ENCODE measurements around the gene MRGPRF.
"Not testable (repeated sequence)": the region's sequence is repeated elsewhere in the genome, so short reads cannot be mapped to it uniquely, and the experiment has no call there.

The MRGPRF gene

DNA sequence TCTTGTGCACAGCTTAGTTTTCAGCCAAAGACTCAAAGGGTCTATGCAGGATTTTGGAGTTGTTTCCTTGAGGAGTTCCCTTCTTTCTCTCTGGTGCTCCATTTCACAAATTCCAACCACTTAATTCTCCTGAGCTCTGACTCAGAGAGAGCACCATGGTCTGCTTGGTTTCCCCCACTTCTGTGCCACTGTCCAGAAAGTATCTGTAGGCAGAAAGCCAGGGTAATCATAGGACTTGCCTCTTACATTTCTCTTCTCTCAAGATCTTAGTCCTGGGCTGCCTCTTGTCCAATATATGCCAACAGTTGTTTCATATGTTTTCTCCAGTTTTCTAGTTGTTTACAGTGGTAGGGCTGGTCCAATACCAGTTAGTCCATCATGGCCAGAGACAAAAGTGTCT is 25.8 kb downstream of the MRGPRF start:
- DNase-seq (ENCODE audit: low spot score): no peak

GRCh38 chr11:68983801-68984200 is 29.2 kb downstream of the MRGPRF start:
- no peak for DNase-seq (ENCODE audit: low spot score)

DNA sequence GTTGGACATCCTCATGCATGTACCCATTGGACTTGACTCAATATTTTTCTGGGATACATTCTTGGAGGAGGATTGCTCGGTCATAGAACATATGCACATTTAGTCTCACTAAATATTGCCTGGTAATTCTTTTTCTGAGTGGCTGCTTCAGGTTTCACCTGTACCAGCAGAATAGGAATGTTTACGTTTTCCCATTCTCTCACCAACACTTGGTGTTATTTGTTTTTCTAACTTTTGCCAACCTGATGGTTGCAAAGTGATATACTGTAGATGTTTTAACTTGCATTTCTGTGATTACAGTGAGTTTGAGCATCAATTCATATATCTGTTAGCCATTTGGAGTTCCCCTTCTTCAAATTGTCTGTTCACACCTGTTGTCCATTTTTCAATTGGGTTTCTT is 30.9 kb downstream of the MRGPRF start:
- no peak for DNase-seq (ENCODE audit: low spot score)

DNA sequence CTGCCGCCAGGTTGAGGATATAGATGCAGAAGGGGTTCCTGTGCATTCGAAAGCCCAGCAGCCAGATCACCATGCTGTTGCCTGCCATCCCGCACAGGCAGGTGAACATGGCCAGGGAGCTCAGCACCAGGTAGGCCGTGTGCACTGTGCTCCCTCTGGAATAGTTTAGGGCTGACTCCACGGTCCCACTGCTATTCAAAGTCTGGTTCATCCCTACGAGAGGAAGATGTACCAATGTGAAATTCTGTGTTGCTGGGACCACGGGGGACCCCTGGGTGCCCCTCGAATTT is 32.3 kb downstream of the MRGPRF start, which contains the start of gene MRGPRD:
Gene MRGPRD (minus strand): TSS at position 211 of the 290 bp plus-strand sequence. CDS start 0 bp downstream, at position 211.
- no peak for DNase-seq (ENCODE audit: low spot score)

DNA sequence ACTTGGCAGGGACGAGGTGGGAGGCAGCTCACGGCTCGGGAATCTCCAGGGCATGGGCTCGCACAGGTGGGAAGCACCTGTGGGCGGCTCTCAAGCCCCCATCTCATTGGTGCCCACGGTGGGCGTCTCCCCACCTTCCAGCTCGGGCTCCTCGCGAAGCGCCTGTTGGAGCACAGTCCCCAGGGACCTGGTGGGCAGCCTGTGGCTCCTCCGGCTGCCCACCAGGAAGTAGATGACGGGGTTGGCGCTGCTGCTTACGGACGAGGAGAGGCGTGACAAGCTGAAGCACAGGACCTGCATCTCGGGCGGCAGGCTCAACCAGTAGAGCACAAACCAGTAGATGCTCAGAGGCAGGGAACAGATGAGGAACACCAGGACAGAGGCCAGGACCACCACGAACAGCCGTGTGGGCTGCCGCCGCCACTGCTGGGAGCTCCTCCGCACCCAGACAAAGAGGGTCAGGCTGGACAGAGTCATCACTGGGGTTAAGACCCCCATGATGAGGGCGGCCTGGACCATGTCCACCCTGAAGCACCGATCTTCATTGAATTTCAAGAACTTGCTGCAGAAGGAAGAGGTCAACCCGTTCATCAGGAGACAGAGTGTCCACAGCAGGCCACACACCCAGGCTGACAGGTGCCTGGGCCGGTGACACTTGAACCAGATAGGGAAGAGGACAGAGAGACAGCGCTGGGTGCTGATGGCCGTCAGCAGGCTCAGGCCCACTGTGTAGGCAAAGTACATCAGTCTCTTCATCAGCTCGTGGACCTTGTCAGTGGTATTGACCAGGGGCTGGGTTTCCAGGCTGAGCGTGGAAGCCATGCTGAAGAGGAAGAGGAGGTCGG is 32.9 kb downstream of the MRGPRF start:
- DNase-seq (ENCODE audit: low spot score): no peak

GRCh38 chr11:68978931-68979594 is 34.0 kb downstream of the MRGPRF start:
- DNase-seq (ENCODE audit: low spot score): no peak

DNA sequence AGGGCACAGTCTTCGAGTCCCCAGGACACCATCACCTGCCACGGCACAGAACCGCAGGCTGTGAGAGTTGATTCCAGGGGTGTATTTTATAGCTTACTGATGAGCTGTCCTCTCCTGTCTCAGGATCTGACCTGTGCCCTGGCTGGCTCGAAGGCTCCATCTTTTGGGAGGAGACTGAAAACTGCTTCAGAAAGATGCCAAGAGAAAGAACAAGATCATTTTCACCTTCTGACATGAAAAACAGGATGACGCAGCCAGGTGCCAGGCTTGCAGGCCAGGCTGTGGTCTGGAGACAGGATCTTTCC is 34.5 kb downstream of the MRGPRF start:
- no peak for DNase-seq (ENCODE audit: low spot score)

DNA sequence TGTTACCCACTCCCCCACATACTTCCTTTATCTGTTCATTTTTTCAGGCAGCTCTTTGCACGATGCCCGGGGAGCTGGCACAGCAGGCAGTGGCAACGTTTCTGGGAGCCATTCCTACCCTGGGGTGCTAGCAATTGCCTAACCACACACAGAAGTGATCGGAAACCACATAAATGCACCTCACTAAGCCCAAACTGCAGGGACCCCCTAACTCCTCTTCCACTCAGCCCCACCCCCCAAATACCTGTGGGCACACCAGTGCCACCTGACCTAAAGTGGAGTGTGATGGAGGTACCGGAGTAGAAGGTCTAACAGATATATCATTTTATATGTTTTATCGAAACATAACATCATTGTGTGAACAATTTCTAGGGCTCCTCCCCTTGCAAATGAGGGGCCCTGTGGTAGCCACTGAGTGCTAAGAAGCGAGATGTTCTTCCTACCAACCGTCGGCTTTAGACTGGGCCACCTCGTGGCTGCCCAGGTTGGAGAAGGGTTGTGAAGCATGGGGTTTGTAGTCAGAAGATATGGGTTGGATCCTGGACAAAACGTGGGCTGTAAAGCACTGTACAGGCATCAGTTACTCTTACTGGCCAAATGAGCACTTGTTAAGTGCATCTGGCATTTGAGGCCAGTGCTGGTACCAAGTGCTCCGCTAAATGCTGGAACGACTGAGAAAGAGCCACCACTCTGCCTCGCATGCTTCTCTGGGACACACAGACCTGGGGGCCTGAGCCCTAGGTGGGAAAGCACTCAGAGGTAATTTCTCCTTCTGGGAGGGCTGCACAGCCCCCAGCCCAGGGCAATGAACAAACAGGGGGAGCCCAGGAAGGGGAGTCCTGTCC is 35.0 kb downstream of the MRGPRF start:
- DNase-seq (ENCODE audit: low spot score): no peak

- no peak for DNase-seq (ENCODE audit: low spot score)
Measured at GRCh38 chr11:68976563-68976962, 36.5 kb downstream of the MRGPRF start.

GRCh38 chr11:68976095-68976494 is 37.0 kb downstream of the MRGPRF start:
- DNase-seq (ENCODE audit: low spot score): no peak

DNA sequence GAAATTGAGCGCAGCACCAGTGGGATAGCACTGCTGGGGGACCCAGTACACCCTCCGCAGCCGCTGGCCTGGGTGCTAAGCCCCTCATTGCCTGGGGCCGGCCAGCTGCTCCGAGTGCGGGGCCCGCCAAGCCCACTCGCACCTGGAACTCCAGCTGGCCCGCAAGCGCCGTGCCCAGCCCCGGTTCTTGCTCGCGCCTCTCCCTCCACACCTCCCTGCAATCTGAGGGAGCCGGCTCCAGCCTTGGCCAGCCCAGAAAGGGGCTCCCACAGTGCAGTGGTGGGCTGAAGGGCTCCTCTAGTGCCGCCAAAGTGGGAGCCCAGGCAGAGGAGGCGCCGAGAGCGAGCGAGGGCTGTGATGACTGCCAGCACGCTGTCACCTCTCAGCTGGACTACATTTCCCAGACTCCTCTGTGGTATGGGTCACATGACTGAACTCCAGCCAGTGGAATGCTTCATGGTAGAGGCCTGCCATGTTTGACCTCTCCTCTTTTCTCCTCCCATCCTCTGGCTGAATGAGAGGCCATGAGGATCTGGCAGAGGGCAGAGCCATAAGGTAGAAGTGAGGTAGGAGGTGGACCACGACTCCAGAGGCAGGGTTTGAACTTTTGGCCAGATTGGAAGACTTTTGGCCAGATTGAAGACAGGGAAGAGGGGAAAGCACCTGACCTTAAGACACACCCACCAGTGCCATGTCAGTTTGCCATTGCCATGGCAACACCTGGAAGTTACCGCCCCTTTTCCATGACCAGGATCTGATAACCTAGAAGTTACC is 38.4 kb downstream of the MRGPRF start:
- DNase-seq (ENCODE audit: low spot score): no peak

DNA sequence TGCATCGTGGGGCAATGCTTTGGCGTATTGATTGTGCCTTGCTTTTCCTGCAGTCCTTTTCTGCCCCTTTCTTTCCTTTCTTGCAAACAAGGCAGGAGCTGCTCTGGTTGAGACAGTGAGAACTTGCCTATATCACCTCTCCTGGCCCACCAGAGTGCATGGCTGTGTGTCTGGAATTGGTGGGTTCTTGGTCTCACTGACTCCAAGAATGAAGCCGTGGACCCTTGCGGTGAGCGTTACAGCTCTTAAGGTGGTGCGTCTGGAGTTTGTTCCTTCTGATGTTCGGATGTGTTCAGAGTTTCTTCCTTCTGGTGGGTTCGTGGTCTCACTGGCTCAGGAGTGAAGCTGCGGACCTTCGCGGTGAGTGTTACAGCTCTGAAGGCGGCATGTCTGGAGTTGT is 39.3 kb downstream of the MRGPRF start:
- DNase-seq (ENCODE audit: low spot score): not testable (repeated sequence)

GRCh38 chr11:68973219-68973618 is 39.8 kb downstream of the MRGPRF start:
- no peak for DNase-seq (ENCODE audit: low spot score)

GRCh38 chr11:68970921-68971636 is 42.0 kb downstream of the MRGPRF start:
- DNase-seq (ENCODE audit: low spot score): no peak

DNA sequence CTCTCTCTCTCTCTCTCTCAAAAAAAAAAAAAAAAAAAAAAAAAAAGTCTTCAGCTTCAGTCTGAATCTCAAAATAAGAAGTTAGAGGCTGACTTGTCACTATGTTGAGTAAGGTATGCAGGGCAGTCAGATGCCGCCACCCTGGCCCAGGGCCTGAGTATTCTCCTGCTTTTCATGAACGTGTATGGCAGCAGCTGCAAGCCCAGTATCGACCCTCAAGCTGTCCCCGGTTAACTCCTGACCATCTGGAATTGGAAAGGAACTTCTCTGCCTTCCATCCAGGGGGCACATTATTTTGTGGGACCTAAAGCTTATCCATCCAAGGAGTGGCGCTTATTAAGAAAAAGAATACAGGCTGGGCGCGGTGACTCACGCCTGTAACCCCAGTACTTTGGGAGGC is 43.7 kb downstream of the MRGPRF start:
- DNase-seq (ENCODE audit: low spot score): no peak

- DNase-seq (ENCODE audit: low spot score): no peak
Measured at GRCh38 chr11:68968306-68969250, 44.5 kb downstream of the MRGPRF start.

GRCh38 chr11:68966894-68967780 is 45.9 kb downstream of the MRGPRF start:
- DNase-seq (ENCODE audit: low spot score): no peak

GRCh38 chr11:68965901-68966853 is 46.9 kb downstream of the MRGPRF start:
- no peak for DNase-seq (ENCODE audit: low spot score)
